Duodenal mucosa (tissue), 2 donors: ENCODE data around the gene NFKB2.

Experiments
- H3K27ac ChIP-seq: one replicate; pipeline ENCODE4 v1.7.0; 2013; ENCODE audit warnings: low read depth, low read length
- H3K27me3 ChIP-seq, 2 donors: one replicate each; pipeline ENCODE4 v1.7.0; 2013; ENCODE audit warnings: low read length in 2 of 2, control low read depth in 1 of 2; ENCODE audit not compliant: insufficient read depth in 2 of 2, control insufficient read depth in 1 of 2
- H3K36me3 ChIP-seq, 2 donors: one replicate each; pipeline ENCODE4 v1.7.0; 2013; ENCODE audit warnings: low read length in 2 of 2, control low read depth in 1 of 2; ENCODE audit not compliant: insufficient read depth in 2 of 2, control insufficient read depth in 1 of 2
- H3K4me1 ChIP-seq, 2 donors: one replicate each; pipeline ENCODE4 v1.7.0; 2013; ENCODE audit warnings: low read length in 2 of 2, control low read depth in 1 of 2; ENCODE audit not compliant: insufficient read depth in 2 of 2, control insufficient read depth in 1 of 2
- H3K4me3 ChIP-seq, 2 donors: one replicate each; pipeline ENCODE4 v1.7.0; 2013; ENCODE audit warnings: low read length in 2 of 2, low read depth in 1 of 2
- H3K9ac ChIP-seq, 2 donors: one replicate each; pipeline ENCODE4 v1.7.0; 2013; ENCODE audit warnings: low read length in 2 of 2, low read depth in 1 of 2
- H3K9me3 ChIP-seq, 2 donors: one replicate each; pipeline ENCODE4 v1.7.0; 2013; ENCODE audit warnings: low read length in 2 of 2, control low read depth in 1 of 2; ENCODE audit not compliant: control insufficient read depth in 1 of 2

The NFKB2 gene

DNA sequence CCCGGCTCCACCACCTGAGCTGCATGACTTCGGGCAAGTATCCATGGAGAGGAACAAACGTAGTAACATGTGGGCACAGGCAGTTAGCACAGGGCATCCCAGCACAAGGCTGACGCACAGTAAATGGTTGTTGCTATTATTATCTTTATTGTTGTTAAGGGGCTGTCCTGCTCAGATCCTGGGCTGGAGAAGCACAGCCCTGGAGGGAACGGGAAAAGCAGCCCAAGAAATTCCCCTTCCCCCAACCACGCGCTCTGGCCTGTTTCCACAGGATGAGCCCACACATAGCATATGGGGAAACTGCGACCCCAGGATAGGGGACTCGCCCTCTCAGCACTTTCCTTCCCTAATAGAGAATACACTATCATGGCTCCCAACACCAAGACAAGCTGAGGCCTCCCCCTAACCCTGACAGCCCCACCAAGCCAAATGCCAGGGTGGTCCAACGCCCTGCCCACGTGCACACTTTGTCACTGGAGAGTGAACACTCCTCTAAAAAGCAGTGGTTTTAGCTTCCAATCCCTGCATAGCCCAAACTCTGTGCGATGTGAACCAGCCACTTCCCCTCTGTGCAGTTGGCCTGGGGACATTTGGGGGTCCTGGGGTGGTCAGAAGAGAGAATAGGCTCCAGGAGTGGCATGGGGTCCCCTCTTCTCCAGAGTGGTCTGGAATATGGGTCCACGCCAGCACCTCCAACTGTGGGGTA, 12.1 kb downstream of the NFKB2 start:
- H3K27me3 ChIP-seq: peaks cover 46 to 49% of the 10 kb centered on the region in 2 donors
- no peak overlapping the region for H3K27ac ChIP-seq
- no peak overlapping the region for H3K4me3 ChIP-seq
- no peaks in the 10 kb centered on the region for H3K36me3 ChIP-seq
- no peak overlapping the region for H3K9ac ChIP-seq
- peaks cover 8 to 14% of the 10 kb centered on the region in 2 donors for H3K4me1 ChIP-seq
- H3K9me3 ChIP-seq: no peaks in the 10 kb centered on the region

DNA sequence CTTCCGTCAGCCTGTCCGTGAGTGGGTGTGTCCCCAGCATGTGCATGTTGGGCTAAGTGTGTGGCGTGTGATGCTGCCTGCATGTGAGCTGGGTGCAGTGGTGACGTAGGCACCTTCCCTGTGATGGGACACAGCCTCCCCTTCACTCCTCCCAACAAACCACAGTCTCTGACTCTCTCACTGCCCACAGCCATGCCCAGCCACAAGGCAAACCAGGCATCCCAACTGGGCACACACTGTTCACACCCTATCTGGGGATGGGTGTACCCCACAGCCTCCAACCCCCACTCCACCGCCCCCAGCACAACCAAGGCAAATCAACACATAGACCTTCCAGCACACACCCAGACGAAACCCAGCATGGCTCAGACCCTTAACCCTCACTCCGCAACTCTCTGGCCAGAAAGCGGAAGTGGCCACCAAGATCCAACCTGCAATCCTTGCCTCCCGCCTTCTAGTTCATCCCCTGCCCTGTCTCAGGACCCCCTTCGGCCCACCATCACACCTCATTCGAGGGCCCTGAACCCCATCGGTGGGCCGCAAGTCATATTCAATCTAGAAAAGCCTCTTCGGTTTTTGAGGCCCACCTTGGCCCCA, 12.7 kb downstream of the NFKB2 start:
- peaks cover 50 to 55% of the 10 kb centered on the region in 2 donors for H3K27me3 ChIP-seq
- H3K27ac ChIP-seq: no peak overlapping the region
- H3K4me3 ChIP-seq: no peak overlapping the region
- peaks cover 8 to 14% of the 10 kb centered on the region in 2 donors for H3K4me1 ChIP-seq
- H3K9ac ChIP-seq: no peak overlapping the region
- no peaks in the 10 kb centered on the region for H3K36me3 ChIP-seq
- H3K9me3 ChIP-seq: no peaks in the 10 kb centered on the region

DNA sequence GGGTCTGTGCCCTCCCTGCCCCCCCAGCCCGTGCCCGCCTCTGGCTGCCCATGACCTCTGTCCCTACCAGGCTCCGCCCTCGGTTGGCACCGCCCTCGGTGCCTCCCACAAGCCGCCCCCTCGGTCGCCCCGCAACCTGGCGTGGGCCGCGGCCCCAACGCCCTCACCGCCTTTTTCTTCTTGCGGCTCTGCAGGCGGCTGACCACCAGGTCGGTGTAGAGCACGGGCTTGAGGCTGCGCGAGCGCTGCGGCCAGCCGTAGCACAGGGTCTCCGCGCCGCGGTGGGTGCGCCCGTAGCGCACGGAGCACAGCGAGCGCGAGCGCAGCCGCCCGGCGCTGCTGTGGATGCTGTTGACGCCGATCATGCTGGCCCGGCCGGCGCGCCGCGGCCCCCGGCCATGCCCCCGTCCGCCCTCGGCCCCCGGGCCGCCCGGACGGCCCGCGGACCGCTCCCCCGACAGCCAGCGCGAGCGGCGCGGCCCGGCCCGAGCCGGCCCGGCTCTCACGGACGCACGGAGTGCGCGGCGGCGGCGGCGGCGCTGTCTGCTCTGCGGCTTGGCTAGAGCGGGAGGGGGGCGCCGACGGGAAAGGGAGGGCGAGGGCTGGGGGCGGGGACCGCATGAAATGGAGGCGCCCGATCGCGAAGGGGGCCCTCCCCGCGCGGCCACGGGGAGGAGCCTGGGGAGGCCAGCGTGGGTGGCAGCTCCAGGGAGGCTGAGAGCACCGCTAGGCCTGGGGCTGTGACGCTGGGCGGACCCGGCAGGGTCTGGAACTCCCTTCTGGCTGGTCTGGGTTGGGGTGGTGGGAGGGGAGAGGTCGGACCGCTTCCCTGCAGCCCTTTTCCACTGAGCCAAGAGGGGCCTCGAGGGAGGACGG, 13.5 kb downstream of the NFKB2 start:
- peaks cover 8 to 14% of the 10 kb centered on the region in 2 donors for H3K4me1 ChIP-seq
- no peak overlapping the region for H3K9ac ChIP-seq
- peaks cover 50 to 57% of the 10 kb centered on the region in 2 donors for H3K27me3 ChIP-seq
- H3K4me3 ChIP-seq: peak overlapping the region in 1 of 2 donors; percentile 58
- H3K9me3 ChIP-seq: no peaks in the 10 kb centered on the region
- no peak overlapping the region for H3K27ac ChIP-seq
- no peaks in the 10 kb centered on the region for H3K36me3 ChIP-seq

DNA sequence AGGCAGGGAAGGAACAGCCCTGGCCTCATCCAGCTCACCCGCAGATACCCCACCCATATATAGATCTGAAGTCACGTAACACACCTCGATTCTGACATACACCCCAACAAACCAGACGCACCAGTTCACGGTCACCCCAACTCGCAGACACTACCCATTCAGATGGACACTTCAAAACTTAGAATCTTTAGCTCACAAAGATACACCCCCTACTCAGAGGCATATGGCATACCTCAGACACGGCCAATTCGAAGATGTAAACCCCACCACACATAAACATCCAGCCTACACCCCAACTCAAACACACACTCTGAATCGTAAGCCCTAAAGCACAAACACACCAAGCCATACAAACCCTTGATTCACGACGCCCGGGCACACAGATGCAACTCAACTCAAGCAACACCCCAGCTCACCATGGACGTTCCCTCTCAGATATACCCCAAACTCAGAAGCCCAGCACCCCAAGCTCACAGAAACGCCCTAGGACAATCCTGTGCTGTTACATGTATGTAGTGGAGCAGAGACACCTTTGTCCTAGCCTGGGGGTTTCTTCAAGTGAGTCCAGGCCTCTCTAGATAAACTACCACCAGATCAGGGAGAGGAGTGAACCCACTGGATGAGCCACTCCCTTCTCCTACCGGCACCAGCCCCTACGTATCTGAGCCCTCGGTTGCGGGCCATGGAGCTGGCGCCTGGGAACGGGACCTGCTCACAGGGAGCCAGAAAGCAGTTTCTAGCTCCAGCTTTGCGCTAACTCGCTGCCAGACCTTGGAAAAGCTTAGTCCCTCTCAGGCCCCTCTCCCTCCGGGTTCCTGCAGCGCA, 14.3 kb downstream of the NFKB2 start:
- Histone ChIP-seq H3K9ac (no peak overlapping the region), H3K4me3 (peak overlapping the region; percentile 29 to 36), H3K36me3 (no peaks in the 10 kb centered on the region), H3K27me3 (peaks cover 50 to 57% of the 10 kb centered on the region in 2 donors), H3K27ac (no peak overlapping the region), H3K4me1 (peaks cover 8 to 14% of the 10 kb centered on the region in 2 donors), H3K9me3 (no peaks in the 10 kb centered on the region)

DNA sequence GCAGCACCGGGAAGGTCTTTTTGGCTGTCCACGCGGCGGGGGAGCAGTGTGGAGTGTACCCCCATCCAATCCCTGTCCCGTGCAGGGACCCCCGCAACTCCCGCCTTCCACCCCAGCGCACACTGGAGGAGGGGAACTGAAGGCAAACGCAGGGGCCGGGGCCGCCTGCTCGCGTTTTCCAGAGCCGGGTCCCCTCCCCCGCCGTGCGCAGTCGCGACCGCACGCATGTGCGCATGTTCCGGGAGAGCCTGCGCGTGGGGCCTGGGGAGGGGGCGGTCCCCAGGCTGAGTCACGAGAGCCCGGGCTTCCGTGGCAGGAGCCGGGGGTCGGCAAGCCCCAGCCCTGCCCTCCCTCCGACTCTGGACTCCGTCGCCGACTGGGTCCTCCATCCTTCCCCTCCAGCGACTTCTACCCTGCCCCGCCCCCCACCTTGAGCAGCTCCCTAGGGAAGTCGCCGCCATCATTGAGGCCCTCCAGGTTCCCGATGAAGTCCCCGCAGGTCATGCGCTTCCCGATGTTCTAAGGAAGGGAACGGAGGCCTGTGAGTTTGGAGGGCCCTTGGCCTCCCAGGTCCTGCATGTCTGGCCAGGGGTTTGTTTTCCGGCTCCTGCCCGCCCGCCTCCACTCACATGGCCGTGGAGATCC, 15.0 kb downstream of the NFKB2 start:
- H3K4me3 ChIP-seq: peak overlapping the region; percentile 29 to 36
- H3K36me3 ChIP-seq: no peaks in the 10 kb centered on the region
- peaks cover 50 to 57% of the 10 kb centered on the region in 2 donors for H3K27me3 ChIP-seq
- no peak overlapping the region for H3K27ac ChIP-seq
- no peak overlapping the region for H3K9ac ChIP-seq
- no peaks in the 10 kb centered on the region for H3K9me3 ChIP-seq
- peaks cover 8 to 14% of the 10 kb centered on the region in 2 donors for H3K4me1 ChIP-seq

DNA sequence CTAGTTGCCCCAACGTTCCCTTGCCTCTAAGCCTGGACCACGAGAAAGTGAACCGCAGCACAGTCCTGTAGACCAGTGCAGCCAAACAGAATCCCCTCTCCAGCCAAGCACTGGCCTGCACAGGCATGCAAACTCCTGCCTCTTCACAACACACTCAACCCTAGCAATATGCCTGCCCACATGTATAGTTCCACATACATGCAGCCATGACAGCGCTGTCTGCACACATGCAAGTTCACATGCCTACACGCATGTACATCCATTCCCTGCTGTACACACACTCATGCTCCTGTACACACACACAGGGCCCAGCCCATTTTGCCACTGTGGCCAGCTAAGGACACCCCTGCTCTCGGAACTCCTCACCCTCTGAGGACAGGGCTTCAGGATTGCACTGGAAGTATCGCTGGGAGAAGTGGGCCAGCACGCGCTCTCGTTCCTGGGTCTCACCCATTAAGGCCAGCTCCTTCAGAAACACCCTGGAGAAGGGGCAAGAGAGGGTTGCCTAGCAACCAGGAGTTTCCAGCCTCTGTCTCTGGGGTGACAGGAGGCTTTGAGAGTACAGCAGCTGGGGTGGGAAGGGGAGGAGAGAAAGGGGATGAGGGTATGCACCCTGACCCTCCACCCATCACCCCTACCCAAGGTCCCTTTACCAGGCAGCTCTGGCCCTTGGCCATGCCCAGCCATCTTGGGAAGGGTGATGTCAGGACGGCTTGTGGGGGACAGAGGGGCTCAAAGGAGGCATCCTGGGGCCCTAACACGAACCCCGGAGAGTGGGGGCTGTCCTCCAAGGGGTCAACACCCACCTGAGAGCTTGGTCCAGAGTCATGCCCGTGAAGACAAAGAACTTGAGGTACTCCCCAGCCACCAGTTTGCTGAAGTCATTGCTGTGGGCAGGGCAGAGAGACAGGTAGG, 16.1 kb downstream of the NFKB2 start:
- Histone ChIP-seq H3K4me3 (no peak overlapping the region), H3K4me1 (peaks cover 8 to 14% of the 10 kb centered on the region in 2 donors), H3K9ac (no peak overlapping the region), H3K9me3 (no peaks in the 10 kb centered on the region), H3K27me3 (peaks cover 50 to 57% of the 10 kb centered on the region in 2 donors), H3K36me3 (no peaks in the 10 kb centered on the region), H3K27ac (no peak overlapping the region)

DNA sequence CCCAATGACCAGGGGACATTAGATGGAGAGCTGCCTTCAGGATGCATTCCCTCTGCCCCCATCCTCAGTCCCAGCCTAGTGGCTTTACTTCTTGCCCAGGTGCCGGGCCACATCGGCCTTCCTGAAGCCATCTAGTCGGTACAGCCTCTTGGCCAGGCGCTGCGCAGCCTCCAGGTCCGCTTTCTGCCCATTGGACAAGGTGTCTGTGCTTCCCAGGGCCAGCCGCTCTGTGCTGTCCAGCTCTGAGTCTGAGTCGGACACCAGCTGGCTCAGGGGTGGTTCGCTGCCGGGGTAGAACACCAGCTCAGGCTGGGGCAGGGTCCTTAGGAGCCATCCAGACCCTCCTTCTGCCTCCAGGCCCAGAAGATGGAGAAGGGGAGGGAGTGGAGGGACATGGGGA, 16.8 kb downstream of the NFKB2 start:
- peaks cover 49 to 60% of the 10 kb centered on the region in 2 donors for H3K27me3 ChIP-seq
- H3K9ac ChIP-seq: no peak overlapping the region
- peaks cover 8 to 14% of the 10 kb centered on the region in 2 donors for H3K4me1 ChIP-seq

DNA sequence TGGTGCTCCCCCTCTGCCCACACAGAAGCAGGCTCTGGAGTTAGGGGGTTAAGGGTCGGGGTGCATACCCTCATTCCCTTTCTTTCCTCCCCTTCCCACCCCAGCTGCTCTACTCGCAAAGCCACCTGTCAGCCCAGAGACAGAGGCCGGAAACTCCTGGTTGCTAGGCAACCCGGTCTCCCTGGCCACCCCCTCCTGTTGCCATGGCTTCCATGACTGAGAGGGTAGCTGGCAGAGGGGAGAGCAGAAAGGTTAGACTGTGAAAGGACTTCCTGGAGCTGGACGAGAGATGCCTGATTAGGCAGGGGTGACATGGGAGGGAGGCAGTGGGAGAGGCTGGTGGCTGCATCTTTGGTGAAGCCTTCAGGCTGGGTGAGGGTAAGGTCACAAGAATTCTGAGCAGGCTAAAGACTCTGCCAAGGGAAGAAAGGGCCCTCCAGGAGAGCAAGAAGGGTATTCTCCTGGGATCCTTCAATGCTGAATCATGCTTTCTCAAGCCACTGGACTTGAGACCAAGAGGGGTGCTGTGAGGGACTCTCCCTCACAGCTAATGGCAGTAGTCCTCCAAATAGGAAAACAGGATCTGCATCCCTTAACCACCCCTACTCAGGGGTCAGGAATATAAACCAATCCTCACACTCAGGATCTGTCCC, 17.7 kb downstream of the NFKB2 start:
- Histone ChIP-seq H3K27me3 (peaks cover 44 to 57% of the 10 kb centered on the region in 2 donors), H3K9ac (no peak overlapping the region), H3K9me3 (no peaks in the 10 kb centered on the region)

More for the DNA sequence above, 16.8 kb downstream of the NFKB2 start:
- Histone ChIP-seq H3K9me3 (no peaks in the 10 kb centered on the region), H3K4me3 (no peak overlapping the region), H3K36me3 (no peaks in the 10 kb centered on the region), H3K27ac (no peak overlapping the region)

More for the DNA sequence above, 17.7 kb downstream of the NFKB2 start:
- Histone ChIP-seq H3K4me3 (no peak overlapping the region), H3K36me3 (no peaks in the 10 kb centered on the region), H3K4me1 (peaks cover 8 to 14% of the 10 kb centered on the region in 2 donors), H3K27ac (no peak overlapping the region)
